HepG2 (cell line): Measurements from ENCODE around the gene COL18A1. TPM values are rescaled to one million over a fixed set of nuclear protein-coding genes. Genes with fewer than 3 reads are reported as not detected.

Experiments
- ARHGAP35 ChIP-seq: sonication (generic); formaldehyde crosslinking; IDR thresholded peaks from 2 replicates; pipeline ENCODE4 v1.9.0; 2022; ENCODE audit warnings: mild to moderate bottlenecking, inconsistent platforms, moderate library complexity, missing genetic modification reagents, borderline replicate concordance
- ATF3 ChIP-seq: sonication (generic); formaldehyde crosslinking; IDR thresholded peaks from 2 replicates; pipeline ENCODE4 v1.4.0; 2020; ENCODE audit warnings: missing genetic modification reagents
- BATF2 ChIP-seq: sonication (generic); formaldehyde crosslinking; IDR thresholded peaks from 2 replicates; pipeline ENCODE4 v1.8.0; 2022; ENCODE audit warnings: mild to moderate bottlenecking, missing genetic modification reagents, moderate library complexity
- BRCA1 ChIP-seq: sonication (generic); formaldehyde crosslinking; IDR thresholded peaks from 2 replicates; pipeline ENCODE4 v1.4.0; 2020; ENCODE audit warnings: missing genetic modification reagents
- CEBPG ChIP-seq: IDR thresholded peaks from 2 replicates; pipeline ENCODE4 v1.6.1; 2016
- DBP ChIP-seq: sonication (generic); formaldehyde crosslinking; IDR thresholded peaks from 2 replicates; pipeline ENCODE4 v1.4.0; 2020; ENCODE audit warnings: missing genetic modification reagents; ENCODE audit errors: not compliant biosample characterization
- FIP1L1 ChIP-seq: fragments of 200-400 bp; formaldehyde crosslinking; IDR thresholded peaks from 2 replicates; pipeline ENCODE4 v1.6.1; 2018; ENCODE audit warnings: low read depth, mild to moderate bottlenecking, low read length, moderate library complexity, borderline replicate concordance; ENCODE audit not compliant: insufficient read depth
- NFE2L2 ChIP-seq: fragments of 150-350 bp; IDR thresholded peaks from 2 replicates; pipeline ENCODE4 v1.6.1; 2014; ENCODE audit warnings: low read length
- ZNF180 ChIP-seq: sonication (generic); formaldehyde crosslinking; IDR thresholded peaks from 2 replicates; pipeline ENCODE4 v1.4.0; 2020; ENCODE audit warnings: low read depth, missing genetic modification reagents, borderline replicate concordance
- ZNF276 ChIP-seq: sonication (generic); formaldehyde crosslinking; IDR thresholded peaks from 2 replicates; pipeline ENCODE4 v1.4.0; 2020; ENCODE audit warnings: mild to moderate bottlenecking, low read depth, missing genetic modification reagents
- ZNF326 ChIP-seq: sonication (generic); formaldehyde crosslinking; IDR thresholded peaks from 2 replicates; pipeline ENCODE4 v1.4.0; 2020; ENCODE audit warnings: missing genetic modification reagents, borderline replicate concordance
- ZNF761 ChIP-seq: sonication (generic); formaldehyde crosslinking; conservative IDR thresholded peaks from 2 replicates; pipeline ENCODE4 v1.4.0; 2020; ENCODE audit warnings: mild to moderate bottlenecking, missing genetic modification reagents
- ZZZ3 ChIP-seq: sonication (generic); formaldehyde crosslinking; IDR thresholded peaks from 2 replicates; pipeline ENCODE4 v1.4.0; 2020; ENCODE audit warnings: missing genetic modification reagents, mild to moderate bottlenecking, borderline replicate concordance
- polyA plus RNA-seq, 8 experiments: library from polyadenylated mRNA; depleted of rRNA in 3 of 8; stranded (reverse) in 7 of 8; unstranded in 1 of 8; fragments of >200 nt; fragmentation: Illumina TruSeq in 4 of 8; extraction: Trizol in 4 of 8; gene quantifications; 2 replicates each; pipeline versions ENCODE4 v1.2.1 to v1.2.3, GENCODE V29; 2011 to 2016; ENCODE audit warnings: low read depth in 4 of 8, missing spikeins in 1 of 8, mixed read lengths in 1 of 8; ENCODE audit not compliant: insufficient read depth in 1 of 8
- total RNA-seq, 5 experiments: library from RNA; depleted of rRNA; stranded (reverse); fragments of >200 nt; fragmentation: Illumina TruSeq; extraction: Trizol; gene quantifications; 2 replicates each; pipeline ENCODE4 v1.2.3, GENCODE V29; 2016; ENCODE audit warnings: low read depth in 1 of 5
- TF ChIP-seq, protein P1 (sequence below): sonication (generic); formaldehyde crosslinking; IDR thresholded peaks from 2 replicates; pipeline ENCODE4 v1.4.0; 2020; ENCODE audit warnings: missing genetic modification reagents
- TF ChIP-seq, protein P2 (sequence below): sonication (generic); formaldehyde crosslinking; conservative IDR thresholded peaks from 2 replicates; pipeline ENCODE4 v1.8.0; 2022; ENCODE audit warnings: low read depth, missing genetic modification reagents
- TF ChIP-seq, protein P3 (sequence below): sonication (generic); formaldehyde crosslinking; IDR thresholded peaks from 2 replicates; pipeline ENCODE4 v1.9.0; 2022; ENCODE audit warnings: missing genetic modification reagents, mild to moderate bottlenecking, borderline replicate concordance

The COL18A1 gene
- total and polyA plus RNA-seq, 2 of the 13 experiments (the other 11 are each of a cell fraction or from before 2014, with no cell fraction given) = 79.0 to 102 TPM

DNA sequence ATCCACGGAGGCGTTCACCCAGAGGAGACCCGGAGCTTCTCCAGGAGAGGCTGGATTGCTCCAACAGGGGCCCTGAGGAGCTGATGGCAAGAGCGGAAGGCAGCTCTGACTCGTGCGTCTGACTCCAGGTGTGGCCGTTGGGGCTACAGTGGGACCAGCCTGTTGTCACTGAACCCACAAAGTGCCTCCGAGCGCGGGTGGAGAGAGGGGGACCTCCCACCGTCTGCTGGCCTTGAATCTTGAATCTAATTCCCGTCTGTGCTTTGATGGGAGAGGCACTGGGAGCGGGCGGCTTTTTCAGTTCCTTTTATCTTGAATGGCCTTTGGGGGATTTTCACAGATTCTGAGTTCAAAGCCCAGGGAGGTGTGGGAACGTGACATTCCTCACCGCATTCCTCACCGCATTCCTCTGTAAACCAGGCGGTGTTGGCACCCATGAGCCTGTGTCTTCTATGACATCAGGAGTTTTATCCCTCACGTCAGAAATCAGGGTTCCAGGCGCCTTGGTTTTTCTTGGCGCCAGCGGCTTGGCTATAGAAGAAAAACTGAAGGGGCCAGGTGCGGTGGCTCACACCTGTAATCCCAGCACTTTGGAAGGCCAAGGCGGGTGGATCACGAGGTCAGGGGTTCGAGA lies 39.2 kb upstream of the COL18A1 start (continued):
- TF ChIP-seq, protein P1, sequence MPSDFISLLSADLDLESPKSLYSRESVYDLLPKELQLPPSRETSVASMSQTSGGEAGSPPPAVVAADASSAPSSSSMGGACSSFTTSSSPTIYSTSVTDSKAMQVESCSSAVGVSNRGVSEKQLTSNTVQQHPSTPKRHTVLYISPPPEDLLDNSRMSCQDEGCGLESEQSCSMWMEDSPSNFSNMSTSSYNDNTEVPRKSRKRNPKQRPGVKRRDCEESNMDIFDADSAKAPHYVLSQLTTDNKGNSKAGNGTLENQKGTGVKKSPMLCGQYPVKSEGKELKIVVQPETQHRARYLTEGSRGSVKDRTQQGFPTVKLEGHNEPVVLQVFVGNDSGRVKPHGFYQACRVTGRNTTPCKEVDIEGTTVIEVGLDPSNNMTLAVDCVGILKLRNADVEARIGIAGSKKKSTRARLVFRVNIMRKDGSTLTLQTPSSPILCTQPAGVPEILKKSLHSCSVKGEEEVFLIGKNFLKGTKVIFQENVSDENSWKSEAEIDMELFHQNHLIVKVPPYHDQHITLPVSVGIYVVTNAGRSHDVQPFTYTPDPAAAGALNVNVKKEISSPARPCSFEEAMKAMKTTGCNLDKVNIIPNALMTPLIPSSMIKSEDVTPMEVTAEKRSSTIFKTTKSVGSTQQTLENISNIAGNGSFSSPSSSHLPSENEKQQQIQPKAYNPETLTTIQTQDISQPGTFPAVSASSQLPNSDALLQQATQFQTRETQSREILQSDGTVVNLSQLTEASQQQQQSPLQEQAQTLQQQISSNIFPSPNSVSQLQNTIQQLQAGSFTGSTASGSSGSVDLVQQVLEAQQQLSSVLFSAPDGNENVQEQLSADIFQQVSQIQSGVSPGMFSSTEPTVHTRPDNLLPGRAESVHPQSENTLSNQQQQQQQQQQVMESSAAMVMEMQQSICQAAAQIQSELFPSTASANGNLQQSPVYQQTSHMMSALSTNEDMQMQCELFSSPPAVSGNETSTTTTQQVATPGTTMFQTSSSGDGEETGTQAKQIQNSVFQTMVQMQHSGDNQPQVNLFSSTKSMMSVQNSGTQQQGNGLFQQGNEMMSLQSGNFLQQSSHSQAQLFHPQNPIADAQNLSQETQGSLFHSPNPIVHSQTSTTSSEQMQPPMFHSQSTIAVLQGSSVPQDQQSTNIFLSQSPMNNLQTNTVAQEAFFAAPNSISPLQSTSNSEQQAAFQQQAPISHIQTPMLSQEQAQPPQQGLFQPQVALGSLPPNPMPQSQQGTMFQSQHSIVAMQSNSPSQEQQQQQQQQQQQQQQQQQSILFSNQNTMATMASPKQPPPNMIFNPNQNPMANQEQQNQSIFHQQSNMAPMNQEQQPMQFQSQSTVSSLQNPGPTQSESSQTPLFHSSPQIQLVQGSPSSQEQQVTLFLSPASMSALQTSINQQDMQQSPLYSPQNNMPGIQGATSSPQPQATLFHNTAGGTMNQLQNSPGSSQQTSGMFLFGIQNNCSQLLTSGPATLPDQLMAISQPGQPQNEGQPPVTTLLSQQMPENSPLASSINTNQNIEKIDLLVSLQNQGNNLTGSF = no peak
- TF ChIP-seq, protein P2, sequence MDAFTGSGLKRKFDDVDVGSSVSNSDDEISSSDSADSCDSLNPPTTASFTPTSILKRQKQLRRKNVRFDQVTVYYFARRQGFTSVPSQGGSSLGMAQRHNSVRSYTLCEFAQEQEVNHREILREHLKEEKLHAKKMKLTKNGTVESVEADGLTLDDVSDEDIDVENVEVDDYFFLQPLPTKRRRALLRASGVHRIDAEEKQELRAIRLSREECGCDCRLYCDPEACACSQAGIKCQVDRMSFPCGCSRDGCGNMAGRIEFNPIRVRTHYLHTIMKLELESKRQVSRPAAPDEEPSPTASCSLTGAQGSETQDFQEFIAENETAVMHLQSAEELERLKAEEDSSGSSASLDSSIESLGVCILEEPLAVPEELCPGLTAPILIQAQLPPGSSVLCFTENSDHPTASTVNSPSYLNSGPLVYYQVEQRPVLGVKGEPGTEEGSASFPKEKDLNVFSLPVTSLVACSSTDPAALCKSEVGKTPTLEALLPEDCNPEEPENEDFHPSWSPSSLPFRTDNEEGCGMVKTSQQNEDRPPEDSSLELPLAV (CRISPR knock-in tag) = no peak
- TF ChIP-seq ZNF276 (CRISPR knock-in tag) (no peak), ARHGAP35 (CRISPR knock-in tag) (no peak), NFE2L2 (no peak), CEBPG (no peak), BRCA1 (CRISPR knock-in tag) (no peak), ATF3 (CRISPR knock-in tag) (peak; percentile 37; the same call in 1 of the 2 replicates), FIP1L1 (no peak), ZNF326 (CRISPR knock-in tag) (no peak), BATF2 (CRISPR knock-in tag) (no peak), ZZZ3 (CRISPR knock-in tag) (no peak), ZNF180 (CRISPR knock-in tag) (no peak), ZNF761 (peak; percentile 27; the same call in 1 of the 2 replicates), DBP (CRISPR knock-in tag) (no peak)
- TF ChIP-seq, protein P3, sequence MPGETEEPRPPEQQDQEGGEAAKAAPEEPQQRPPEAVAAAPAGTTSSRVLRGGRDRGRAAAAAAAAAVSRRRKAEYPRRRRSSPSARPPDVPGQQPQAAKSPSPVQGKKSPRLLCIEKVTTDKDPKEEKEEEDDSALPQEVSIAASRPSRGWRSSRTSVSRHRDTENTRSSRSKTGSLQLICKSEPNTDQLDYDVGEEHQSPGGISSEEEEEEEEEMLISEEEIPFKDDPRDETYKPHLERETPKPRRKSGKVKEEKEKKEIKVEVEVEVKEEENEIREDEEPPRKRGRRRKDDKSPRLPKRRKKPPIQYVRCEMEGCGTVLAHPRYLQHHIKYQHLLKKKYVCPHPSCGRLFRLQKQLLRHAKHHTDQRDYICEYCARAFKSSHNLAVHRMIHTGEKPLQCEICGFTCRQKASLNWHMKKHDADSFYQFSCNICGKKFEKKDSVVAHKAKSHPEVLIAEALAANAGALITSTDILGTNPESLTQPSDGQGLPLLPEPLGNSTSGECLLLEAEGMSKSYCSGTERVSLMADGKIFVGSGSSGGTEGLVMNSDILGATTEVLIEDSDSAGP (CRISPR knock-in tag) = no peak
